Keratinocyte (primary cell): Measurements from ENCODE around the gene LRRN4. TPM values are rescaled to one million over a fixed set of nuclear protein-coding genes. Genes with fewer than 3 reads are reported as not detected.

ENCODE experiments used
- DNase-seq: peaks from one replicate; pipeline ENCODE4 v3.0.0-alpha.2; 2011; ENCODE audit warnings: low read depth, missing footprints, low spot score
- FAIRE-seq: peaks from 2 replicates; lab custom pipeline; 2011; peaks lifted over from hg19 to GRCh38; lab: Jason Lieb, UNC
- H2AFZ ChIP-seq: 2 replicates; pipeline ENCODE4 v1.6.0; 2012; ENCODE audit warnings: low read length, control low read depth, inconsistent platforms; ENCODE audit not compliant: control insufficient read depth
- H3K27ac ChIP-seq: 2 replicates; pipeline ENCODE4 v1.5.1; 2011; ENCODE audit warnings: low read length; ENCODE audit not compliant: control insufficient read depth, insufficient read depth
- H3K27me3 ChIP-seq: 3 replicates; pipeline ENCODE4 v1.6.0; 2011; ENCODE audit warnings: low read length; ENCODE audit not compliant: control insufficient read depth, insufficient read depth; ENCODE audit errors: extremely low read depth
- H3K36me3 ChIP-seq, 2 experiments: 2 replicates in 1 of 2; 3 replicates in 1 of 2; pipeline ENCODE4 v1.5.1; 2011; ENCODE audit warnings: low read length in 2 of 2, mild to moderate bottlenecking in 1 of 2; ENCODE audit not compliant: control insufficient read depth in 2 of 2, insufficient read depth in 2 of 2; ENCODE audit errors: extremely low read depth in 1 of 2
- H3K4me1 ChIP-seq: 3 replicates; pipeline ENCODE4 v1.5.1; 2011; ENCODE audit warnings: low read length; ENCODE audit not compliant: control insufficient read depth, insufficient read depth; ENCODE audit errors: extremely low read depth
- H3K4me2 ChIP-seq: 3 replicates; pipeline ENCODE4 v1.6.0; 2011; ENCODE audit warnings: low read depth, low read length; ENCODE audit not compliant: control insufficient read depth, insufficient read depth; ENCODE audit errors: extremely low read depth
- H3K4me3 ChIP-seq, 3 experiments: fragments of 200-600 bp in 1 of 3; sonication (generic) in 1 of 3; 2 replicates in 2 of 3; 3 replicates in 1 of 3; pipeline ENCODE4 v1.5.1; 2011 to 2016; ENCODE audit warnings: low read length in 3 of 3, mild to moderate bottlenecking in 3 of 3, control low read depth in 2 of 3, inconsistent platforms in 1 of 3, low read depth in 1 of 3, mixed read lengths in 1 of 3, mixed run types in 1 of 3, moderate library complexity in 1 of 3; ENCODE audit not compliant: control insufficient read depth in 2 of 3, insufficient read depth in 2 of 3; ENCODE audit errors: extremely low read depth in 1 of 3
- H3K79me2 ChIP-seq: 2 replicates; pipeline ENCODE4 v1.6.0; 2012; ENCODE audit warnings: low read length; ENCODE audit not compliant: control insufficient read depth, insufficient read depth
- H3K9ac ChIP-seq: 3 replicates; pipeline ENCODE4 v1.6.0; 2011; ENCODE audit warnings: low read length; ENCODE audit not compliant: control insufficient read depth, insufficient read depth; ENCODE audit errors: extremely low read depth
- H3K9me1 ChIP-seq: 3 replicates; pipeline ENCODE4 v1.6.0; 2011; ENCODE audit warnings: low read length; ENCODE audit not compliant: control insufficient read depth, insufficient read depth; ENCODE audit errors: extremely low read depth
- H3K9me3 ChIP-seq: 2 replicates; pipeline ENCODE4 v1.5.1; 2012; ENCODE audit warnings: low read depth, low read length; ENCODE audit not compliant: control insufficient read depth
- H4K20me1 ChIP-seq: 3 replicates; pipeline ENCODE4 v1.6.0; 2011; ENCODE audit warnings: low read length; ENCODE audit not compliant: control insufficient read depth, insufficient read depth; ENCODE audit errors: extremely low read depth
- CTCF ChIP-seq, 3 experiments: IDR thresholded peaks in 1 of 3; conservative IDR thresholded peaks in 1 of 3; optimal IDR thresholded peaks in 1 of 3; 2 replicates in 2 of 3; 3 replicates in 1 of 3; pipeline versions ENCODE3 to v1.5.1; 2011; ENCODE audit warnings: low read length in 3 of 3, mild to moderate bottlenecking in 3 of 3, moderate library complexity in 2 of 3, control low read depth in 1 of 3, inconsistent platforms in 1 of 3; ENCODE audit not compliant: insufficient read depth in 2 of 3; ENCODE audit errors: extremely low read depth in 1 of 3
- EZH2 ChIP-seq: IDR thresholded peaks from one replicate; pipeline ENCODE4 v1.6.1; 2012; ENCODE audit warnings: inconsistent platforms, mild to moderate bottlenecking, low read length, moderate library complexity
- dilution Hi-C: fragments of 300-500 bp; cut with MboI; formaldehyde crosslinking; loops from one replicate; pipeline ENCODE4 v1.7.0; 2020; ENCODE audit warnings: low sequenced_read_pairs; ENCODE audit not compliant: extremely low pct_ligation_motif_present
- polyA plus RNA-seq, 5 experiments: library from polyadenylated mRNA; depleted of rRNA in 3 of 5; stranded (reverse) in 3 of 5; stranded (forward) in 1 of 5; unstranded in 1 of 5; fragments of >200 nt; gene quantifications; 1 replicate in 1 of 5; 2 replicates in 3 of 5; 3 replicates in 1 of 5; pipeline versions ENCODE4 v1.2.1 to v1.2.3, GENCODE V29; 2011 to 2012; ENCODE audit warnings: missing spikeins in 2 of 5, low read depth in 1 of 5, low replicate concordance in 1 of 5

Gene LRRN4
- polyA plus RNA-seq, 1 donor (not counting 4 experiments of a cell fraction or from before 2014, with no cell fraction given), result 0.14 TPM

GRCh38 chr20:6083926-6084325 is 30.1 kb upstream of the LRRN4 start:
- H2AFZ ChIP-seq, result no peak overlapping the region
- peaks cover 15% of the 10 kb centered on the region for H3K4me1 ChIP-seq
- H3K4me3 ChIP-seq, result no peak overlapping the region
- TF ChIP-seq EZH2 (no peak), CTCF (optimal IDR thresholded peaks at IDR 0.05 in 1 of 3, IDR thresholded peaks at IDR 0.05 in 1 of 3, conservative IDR thresholded peaks at IDR 0.05 in 1 of 3; ENCODE audit: extremely low read depth in 1 of 3, insufficient read depth in 2 of 3, low read length in 3 of 3) (no peak)
- H3K36me3 ChIP-seq, result peaks cover 41 to 48% of the 10 kb centered on the region in 2 experiments
- FAIRE-seq, result no peak
- no peaks in the 10 kb centered on the region for H3K9me3 ChIP-seq
- H3K9ac ChIP-seq, result no peak overlapping the region
- H3K27me3 ChIP-seq, result no peaks in the 10 kb centered on the region
- H4K20me1 ChIP-seq, result no peaks in the 10 kb centered on the region
- no peak overlapping the region for H3K4me2 ChIP-seq
- no peaks in the 10 kb centered on the region for H3K79me2 ChIP-seq
- no peak overlapping the region for H3K27ac ChIP-seq
- no peaks in the 10 kb centered on the region for H3K9me1 ChIP-seq
- dilution Hi-C loops, result no loop called here
- no peak for DNase-seq

- FAIRE-seq (no peak), DNase-seq (no peak)
- H3K27ac ChIP-seq, result no peak overlapping the region
- H3K79me2 ChIP-seq, result no peaks in the 10 kb centered on the region
- peaks cover 49 to 63% of the 10 kb centered on the region in 2 experiments for H3K36me3 ChIP-seq
- H3K4me3 ChIP-seq, result no peak overlapping the region
- no peak overlapping the region for H3K4me2 ChIP-seq
- no peaks in the 10 kb centered on the region for H3K9me1 ChIP-seq
- TF ChIP-seq EZH2, result no peak
- TF ChIP-seq CTCF (optimal IDR thresholded peaks at IDR 0.05 in 1 of 3, IDR thresholded peaks at IDR 0.05 in 1 of 3, conservative IDR thresholded peaks at IDR 0.05 in 1 of 3; ENCODE audit: extremely low read depth in 1 of 3, insufficient read depth in 2 of 3, low read length in 3 of 3), result no peak
- no peak overlapping the region for H3K9ac ChIP-seq
- dilution Hi-C loops, result no loop called here
- H3K9me3 ChIP-seq, result no peaks in the 10 kb centered on the region
- peaks cover 4% of the 10 kb centered on the region for H4K20me1 ChIP-seq
- H2AFZ ChIP-seq, result no peak overlapping the region
- H3K27me3 ChIP-seq, result no peaks in the 10 kb centered on the region
- no peaks in the 10 kb centered on the region for H3K4me1 ChIP-seq
These were observed 27.4 kb upstream of the LRRN4 start for GRCh38 chr20:6081236-6081635.
